Natural killer cell (primary cell): ENCODE measurements around the gene TP53I3. TPM values are rescaled to one million over a fixed set of nuclear protein-coding genes. Genes with fewer than 3 reads are reported as not detected.
"Not testable (repeated sequence)": the region's sequence is repeated elsewhere in the genome, so short reads cannot be mapped to it uniquely, and the experiment has no call there.

Experiments
- ATAC-seq, 3 donors: fragments of 150-1000 bp in 2 of 3; fragments of 200-7000 bp in 1 of 3; cut with Tn5 transposase; 1 replicate in 1 of 3; 2 replicates in 2 of 3; pipeline ENCODE4 v1.10.0; 2021; ENCODE audit warnings: mild to moderate bottlenecking in 2 of 3, moderate library complexity in 2 of 3
- DNase-seq, 2 donors: peaks; one replicate each; pipeline versions ENCODE4 v3.0.0 to v3.0.0-alpha.2; 2013 to 2021; ENCODE audit warnings: mixed read lengths in 1 of 2
- H3K27ac ChIP-seq: one replicate; pipeline ENCODE4 v1.5.1; 2013; ENCODE audit warnings: mild to moderate bottlenecking, low read length
- H3K27me3 ChIP-seq: one replicate; pipeline ENCODE4 v1.6.1; 2013; ENCODE audit warnings: low read length; ENCODE audit not compliant: control insufficient read depth, insufficient read depth
- H3K36me3 ChIP-seq: one replicate; pipeline ENCODE4 v1.6.1; 2013; ENCODE audit warnings: low read length; ENCODE audit not compliant: control insufficient read depth, insufficient read depth
- H3K4me1 ChIP-seq: one replicate; pipeline ENCODE4 v1.6.1; 2013; ENCODE audit warnings: low read length; ENCODE audit not compliant: control insufficient read depth, insufficient read depth
- H3K4me3 ChIP-seq: one replicate; pipeline ENCODE4 v1.5.1; 2013; ENCODE audit warnings: low read length
- H3K9me3 ChIP-seq: one replicate; pipeline ENCODE4 v1.6.1; 2013; ENCODE audit warnings: low read length; ENCODE audit not compliant: control insufficient read depth, insufficient read depth
- H3K27ac Mint-ChIP-seq, 2 donors: one replicate each; pipeline ENCODE4 v1.8.0; 2022; ENCODE audit warnings: mild to moderate bottlenecking in 2 of 2, mixed read lengths in 2 of 2, moderate library complexity in 1 of 2
- H3K27me3 Mint-ChIP-seq, 2 donors: one replicate each; pipeline ENCODE4 v1.8.0; 2022; ENCODE audit warnings: low read depth in 2 of 2, mixed read lengths in 2 of 2
- H3K36me3 Mint-ChIP-seq: one replicate; pipeline ENCODE4 v1.8.0; 2022; ENCODE audit warnings: mixed read lengths
- H3K4me1 Mint-ChIP-seq, 2 donors: one replicate each; pipeline ENCODE4 v1.8.0; 2022; ENCODE audit warnings: mixed read lengths in 2 of 2
- H3K4me3 Mint-ChIP-seq: one replicate; pipeline ENCODE4 v1.8.0; 2022; ENCODE audit warnings: mild to moderate bottlenecking, moderate library complexity, mixed read lengths
- H3K9me3 Mint-ChIP-seq, 2 donors: one replicate each; pipeline ENCODE4 v1.8.0; 2022; ENCODE audit warnings: mixed read lengths in 2 of 2
- WGBS: methylation state at CpG from one replicate; pipeline ENCODE4 v1.1.7; 2013; ENCODE audit warnings: missing lambda C conversion rate; ENCODE audit not compliant: insufficient coverage; 5-methylcytosine and 5-hydroxymethylcytosine counted together
- intact Hi-C: fragments of 100-400 bp; cut with micrococcal nuclease; formaldehyde crosslinking; loops from one replicate; pipeline ENCODE4 v1.14.2; 2022
- total RNA-seq, 4 donors: library from RNA; stranded (reverse); fragments of 120-200 nt in 1 of 4; gene quantifications; one replicate each; pipeline versions ENCODE4 v1.2.3 to v1.2.4, GENCODE V29; 2013 to 2022
- TF ChIP-seq, protein P1 (sequence below): fragments of 200-600 bp; IDR thresholded peaks from one replicate; pipeline ENCODE4 v1.8.0; 2022; ENCODE audit warnings: antibody characterized with exemption

Gene TP53I3
- total RNA-seq, 3 donors from 2014 or later (not counting 1 experiment from before 2014, with no cell fraction given): 1.6 to 2.6 (median 2.0) TPM

DNA sequence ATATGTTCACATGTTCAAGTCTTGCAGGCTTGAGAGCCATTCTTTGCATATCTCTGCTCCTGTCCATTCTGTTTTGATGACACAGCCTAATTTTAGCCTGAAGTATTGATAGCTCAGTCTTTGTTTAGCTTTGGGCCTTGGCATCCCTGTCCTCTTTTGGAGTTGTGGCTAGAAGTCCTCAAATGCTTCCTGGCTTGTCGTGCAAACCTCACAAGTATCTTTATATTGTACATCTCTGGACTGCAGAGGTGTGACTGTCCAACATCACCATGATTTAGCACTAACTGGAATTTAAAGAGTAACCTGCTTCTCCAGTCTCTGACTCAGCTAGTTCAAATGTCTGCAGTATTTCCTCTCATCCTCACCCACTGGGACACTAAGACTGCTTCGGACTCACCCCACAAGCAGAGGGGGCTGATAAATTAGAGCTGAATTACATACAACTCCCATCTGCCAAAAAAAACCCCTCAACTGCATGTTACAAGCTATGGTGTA lies 26.8 kb upstream of the TP53I3 start:
- Mint-ChIP-seq H3K4me1 (no peaks in the 10 kb centered on the region), H3K4me3 (no peak overlapping the region), H3K27me3 (no peaks in the 10 kb centered on the region), H3K36me3 (no peaks in the 10 kb centered on the region), H3K27ac (no peak overlapping the region), H3K9me3 (peaks cover 2 to 3% of the 10 kb centered on the region in 2 donors)
- 94% methylated on average over 2 of the region's 2 CpGs for WGBS
- TF ChIP-seq, protein P1, sequence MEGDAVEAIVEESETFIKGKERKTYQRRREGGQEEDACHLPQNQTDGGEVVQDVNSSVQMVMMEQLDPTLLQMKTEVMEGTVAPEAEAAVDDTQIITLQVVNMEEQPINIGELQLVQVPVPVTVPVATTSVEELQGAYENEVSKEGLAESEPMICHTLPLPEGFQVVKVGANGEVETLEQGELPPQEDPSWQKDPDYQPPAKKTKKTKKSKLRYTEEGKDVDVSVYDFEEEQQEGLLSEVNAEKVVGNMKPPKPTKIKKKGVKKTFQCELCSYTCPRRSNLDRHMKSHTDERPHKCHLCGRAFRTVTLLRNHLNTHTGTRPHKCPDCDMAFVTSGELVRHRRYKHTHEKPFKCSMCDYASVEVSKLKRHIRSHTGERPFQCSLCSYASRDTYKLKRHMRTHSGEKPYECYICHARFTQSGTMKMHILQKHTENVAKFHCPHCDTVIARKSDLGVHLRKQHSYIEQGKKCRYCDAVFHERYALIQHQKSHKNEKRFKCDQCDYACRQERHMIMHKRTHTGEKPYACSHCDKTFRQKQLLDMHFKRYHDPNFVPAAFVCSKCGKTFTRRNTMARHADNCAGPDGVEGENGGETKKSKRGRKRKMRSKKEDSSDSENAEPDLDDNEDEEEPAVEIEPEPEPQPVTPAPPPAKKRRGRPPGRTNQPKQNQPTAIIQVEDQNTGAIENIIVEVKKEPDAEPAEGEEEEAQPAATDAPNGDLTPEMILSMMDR: no peak
- Histone ChIP-seq H3K27me3 (no peaks in the 10 kb centered on the region), H3K4me1 (no peaks in the 10 kb centered on the region), H3K9me3 (no peaks in the 10 kb centered on the region), H3K27ac (no peak overlapping the region), H3K4me3 (no peak overlapping the region), H3K36me3 (no peaks in the 10 kb centered on the region)
- intact Hi-C loops: no loop called here
- ATAC-seq: no peak
- no peak for DNase-seq

- intact Hi-C loops: no loop called here
- no peaks in the 10 kb centered on the region for H3K27me3 Mint-ChIP-seq
- no peak overlapping the region for H3K4me3 ChIP-seq
- TF ChIP-seq, protein P1: no peak
- no peak for DNase-seq
- H3K9me3 ChIP-seq: no peaks in the 10 kb centered on the region
- H3K4me1 ChIP-seq: no peaks in the 10 kb centered on the region
- ATAC-seq: no peak
- no peak overlapping the region for H3K4me3 Mint-ChIP-seq
- no peaks in the 10 kb centered on the region for H3K36me3 ChIP-seq
- 91% methylated on average over 7 of the region's 7 CpGs for WGBS
- H3K27me3 ChIP-seq: no peaks in the 10 kb centered on the region
- H3K27ac ChIP-seq: no peak overlapping the region
- H3K36me3 Mint-ChIP-seq: peaks cover 2% of the 10 kb centered on the region
- H3K27ac Mint-ChIP-seq: no peak overlapping the region
- peaks cover 2 to 3% of the 10 kb centered on the region in 2 donors for H3K9me3 Mint-ChIP-seq
- no peaks in the 10 kb centered on the region for H3K4me1 Mint-ChIP-seq
Observed at GRCh38 chr2:24110660-24111303, 26.1 kb upstream of the TP53I3 start.

GRCh38 chr2:24109431-24109830 lies 24.8 kb upstream of the TP53I3 start:
- H3K27ac Mint-ChIP-seq, H3K4me3 ChIP-seq, H3K27ac ChIP-seq, H3K4me1 Mint-ChIP-seq, H3K36me3 Mint-ChIP-seq, H3K9me3 ChIP-seq, intact Hi-C loops, DNase-seq, ATAC-seq, H3K4me1 ChIP-seq, H3K9me3 Mint-ChIP-seq, H3K27me3 ChIP-seq, H3K27me3 Mint-ChIP-seq, H3K36me3 ChIP-seq, H3K4me3 Mint-ChIP-seq: not testable (repeated sequence)
- WGBS: 100% methylated on average over 1 of the region's 1 CpG

DNA sequence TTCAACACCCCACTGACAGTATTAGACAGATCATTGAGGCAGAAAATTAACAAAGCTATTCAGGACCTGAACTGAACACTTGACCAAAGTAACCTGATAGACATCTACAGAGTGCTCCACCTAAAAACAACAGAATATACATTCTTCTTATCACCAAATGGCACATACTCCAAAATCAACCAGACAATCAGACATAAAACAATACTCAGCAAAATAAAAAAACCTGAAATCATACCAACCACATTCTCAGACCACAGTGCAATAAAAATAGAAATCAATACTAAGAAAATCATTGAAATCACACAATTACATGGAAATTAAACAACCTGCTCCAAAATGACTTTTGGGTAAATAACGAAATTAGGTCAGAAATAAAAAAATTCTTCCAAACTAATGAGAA lies 22.7 kb upstream of the TP53I3 start:
- no peak overlapping the region for H3K4me3 ChIP-seq
- peaks cover 7% of the 10 kb centered on the region for H3K36me3 Mint-ChIP-seq
- no peak for DNase-seq

More for the DNA sequence above, 22.7 kb upstream of the TP53I3 start:
- Mint-ChIP-seq H3K27ac (no peak overlapping the region), H3K4me1 (no peaks in the 10 kb centered on the region), H3K9me3 (peaks cover 2 to 6% of the 10 kb centered on the region in 2 donors), H3K4me3 (no peak overlapping the region), H3K27me3 (no peaks in the 10 kb centered on the region)
- Histone ChIP-seq H3K9me3 (no peaks in the 10 kb centered on the region), H3K27ac (no peak overlapping the region), H3K27me3 (no peaks in the 10 kb centered on the region), H3K36me3 (no peaks in the 10 kb centered on the region), H3K4me1 (no peaks in the 10 kb centered on the region)
- no CpG with 5 or more reads among the region's 1 CpG for WGBS
- intact Hi-C loops: no loop called here
- no peak for ATAC-seq
- TF ChIP-seq, protein P1: no peak
